ENCODE results near the gene CKM.

Gene CKM

DNA sequence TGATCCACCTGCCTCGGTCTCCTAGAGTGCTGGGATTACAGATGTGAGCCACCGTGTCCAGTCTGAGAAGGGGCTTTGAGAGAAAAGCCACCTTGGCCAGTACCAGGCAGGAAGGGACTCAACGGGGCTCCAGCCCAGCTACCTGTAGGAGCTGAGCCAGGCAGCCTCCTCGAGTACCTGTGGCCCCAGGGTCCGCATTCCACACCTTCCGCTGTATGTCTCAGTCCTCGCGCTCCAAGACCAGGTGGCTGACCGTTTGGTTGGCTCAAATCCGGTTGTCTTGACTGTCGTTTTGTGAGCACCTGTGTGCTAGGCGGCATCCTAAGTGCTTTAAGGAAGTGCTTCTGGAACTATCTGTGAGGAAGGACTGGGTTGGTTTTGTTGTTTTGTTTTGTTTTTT is 55.4 kb downstream of the CKM start:
- Histone ChIP-seq H3K27me3 (ENCODE audit: control insufficient read depth in 1 of 2, insufficient read depth in 1 of 2, low read length in 2 of 2) (no peaks in the 10 kb centered on the region), H4K91ac (ENCODE audit: low read length) (peak overlapping the region; percentile 18), H3K4ac (ENCODE audit: low read depth in 1 of 2, low read length in 2 of 2) (no peak overlapping the region), H2BK12ac (ENCODE audit: low read length in 2 of 2) (no peak overlapping the region), H3K4me1 (ENCODE audit: control insufficient read depth, insufficient read depth, low read depth, low read length) (no peaks in the 10 kb centered on the region), H3K4me2 (ENCODE audit: low read length, poor library complexity, severe bottlenecking) (no peak overlapping the region), H2BK5ac (ENCODE audit: low read depth, low read length, poor library complexity, severe bottlenecking) (no peak overlapping the region), H3K9ac (ENCODE audit: low read length) (no peak overlapping the region), H2BK15ac (ENCODE audit: low read depth, poor library complexity, severe bottlenecking) (peak overlapping the region; percentile 57), H2AK5ac (ENCODE audit: low read length, severe bottlenecking) (no peak overlapping the region), H3K4me3 (ENCODE audit: insufficient read depth in 1 of 2, low read depth in 1 of 2, low read length in 2 of 2) (no peak overlapping the region), H3K36me3 (ENCODE audit: control insufficient read depth in 1 of 2, insufficient read depth in 2 of 2, low read depth in 1 of 2, low read length in 2 of 2) (peaks cover 63 to 76% of the 10 kb centered on the region in 2 experiments), H3K14ac (ENCODE audit: low read length in 2 of 2) (no peak overlapping the region), H3K9me3 (ENCODE audit: control insufficient read depth, low read length) (no peaks in the 10 kb centered on the region), H3K79me1 (replicated peaks; ENCODE audit: low read length, poor library complexity, severe bottlenecking) (peaks cover 30% of the 10 kb centered on the region), H3K27ac (ENCODE audit: low read length, poor library complexity, severe bottlenecking) (no peak overlapping the region), H2AFZ (ENCODE audit: low read depth, low read length) (no peak overlapping the region), H2BK120ac (ENCODE audit: low read depth, low read length) (no peak overlapping the region), H3K18ac (ENCODE audit: low read depth in 1 of 2, low read length in 2 of 2) (no peak overlapping the region), H4K8ac (ENCODE audit: low read length) (no peak overlapping the region), H3K23ac (ENCODE audit: low read length in 2 of 2) (no peak overlapping the region)
- WGBS, result 96% methylated on average over 11 of the region's 12 CpGs
- DNase-seq, result no peak

DNA sequence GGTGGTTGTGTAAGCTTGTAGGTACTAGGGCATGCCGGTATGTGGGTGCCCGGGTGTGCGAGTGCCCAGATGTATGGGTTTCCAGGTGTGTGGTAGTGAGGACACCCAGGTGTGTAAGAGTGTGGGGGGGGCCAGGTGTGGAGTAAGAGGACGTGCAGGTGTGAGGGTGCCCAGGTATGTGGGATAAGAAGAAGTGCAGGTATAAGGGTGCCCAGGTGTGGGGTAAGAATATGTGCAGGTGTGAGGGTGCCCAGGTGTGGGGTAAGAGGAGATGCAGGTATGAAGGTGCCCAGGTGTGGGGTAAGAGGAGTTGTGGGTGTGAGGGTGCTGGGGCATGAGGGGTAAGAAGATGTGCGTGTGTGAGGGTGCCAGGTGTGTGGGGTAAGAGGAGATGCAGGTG is 57.3 kb downstream of the CKM start:
- Histone ChIP-seq H2AFZ (ENCODE audit: low read depth, low read length) (no peak overlapping the region), H3K4me1 (ENCODE audit: control insufficient read depth, insufficient read depth, low read depth, low read length) (no peaks in the 10 kb centered on the region), H2BK120ac (ENCODE audit: low read depth, low read length) (no peak overlapping the region), H3K36me3 (ENCODE audit: control insufficient read depth in 1 of 2, insufficient read depth in 2 of 2, low read depth in 1 of 2, low read length in 2 of 2) (peaks cover 53 to 68% of the 10 kb centered on the region in 2 experiments), H2BK12ac (ENCODE audit: low read length in 2 of 2) (no peak overlapping the region), H3K4me3 (ENCODE audit: insufficient read depth in 1 of 2, low read depth in 1 of 2, low read length in 2 of 2) (no peak overlapping the region), H3K79me1 (replicated peaks; ENCODE audit: low read length, poor library complexity, severe bottlenecking) (peaks cover 32% of the 10 kb centered on the region), H4K91ac (ENCODE audit: low read length) (peak overlapping the region; percentile 48), H3K18ac (ENCODE audit: low read depth in 1 of 2, low read length in 2 of 2) (no peak overlapping the region), H2AK5ac (ENCODE audit: low read length, severe bottlenecking) (no peak overlapping the region), H3K9ac (ENCODE audit: low read length) (no peak overlapping the region), H3K14ac (ENCODE audit: low read length in 2 of 2) (no peak overlapping the region), H2BK5ac (ENCODE audit: low read depth, low read length, poor library complexity, severe bottlenecking) (no peak overlapping the region), H4K8ac (ENCODE audit: low read length) (peak overlapping the region; percentile 71), H3K4ac (ENCODE audit: low read depth in 1 of 2, low read length in 2 of 2) (no peak overlapping the region), H3K4me2 (ENCODE audit: low read length, poor library complexity, severe bottlenecking) (no peak overlapping the region), H2BK15ac (ENCODE audit: low read depth, poor library complexity, severe bottlenecking) (no peak overlapping the region), H3K27ac (ENCODE audit: low read length, poor library complexity, severe bottlenecking) (no peak overlapping the region), H3K23ac (ENCODE audit: low read length in 2 of 2) (no peak overlapping the region), H3K9me3 (ENCODE audit: control insufficient read depth, low read length) (no peaks in the 10 kb centered on the region), H3K27me3 (ENCODE audit: control insufficient read depth in 1 of 2, insufficient read depth in 1 of 2, low read length in 2 of 2) (no peaks in the 10 kb centered on the region)
- 97% methylated on average over 5 of the region's 5 CpGs for WGBS
- no peak for DNase-seq

DNA sequence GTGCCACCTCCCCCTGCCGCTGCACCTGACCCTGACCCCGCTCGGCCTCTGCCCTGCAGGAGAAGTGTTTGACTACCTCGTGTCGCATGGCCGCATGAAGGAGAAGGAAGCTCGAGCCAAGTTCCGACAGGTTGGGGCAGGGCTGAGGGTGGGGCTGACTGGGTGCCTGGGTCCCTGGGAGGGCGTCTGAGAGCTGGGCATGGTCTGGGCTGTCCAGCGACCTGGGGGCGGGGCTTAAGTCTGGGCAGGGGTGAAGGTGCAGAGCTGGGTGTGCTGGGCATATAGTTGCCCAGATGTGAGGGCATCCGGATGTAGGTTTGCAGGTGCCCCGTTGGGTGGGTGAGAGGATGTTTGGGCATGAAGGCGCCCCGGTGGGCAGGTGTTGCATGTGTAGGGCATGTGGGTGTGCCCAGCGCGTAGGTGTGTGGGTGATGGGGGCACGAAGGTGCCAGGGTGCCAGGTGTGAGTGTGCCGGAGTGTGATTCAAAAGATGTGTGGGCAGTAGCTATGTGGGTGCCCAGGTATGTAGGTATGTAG is 57.8 kb downstream of the CKM start:
- no peak overlapping the region for H2BK120ac ChIP-seq (ENCODE audit: low read depth, low read length)
- no peak overlapping the region for H3K27ac ChIP-seq (ENCODE audit: low read length, poor library complexity, severe bottlenecking)
- no peak for DNase-seq
- H3K9ac ChIP-seq (ENCODE audit: low read length), result no peak overlapping the region
- no peak overlapping the region for H3K23ac ChIP-seq (ENCODE audit: low read length in 2 of 2)
- H3K14ac ChIP-seq (ENCODE audit: low read length in 2 of 2), result no peak overlapping the region
- no peak overlapping the region for H2BK15ac ChIP-seq (ENCODE audit: low read depth, poor library complexity, severe bottlenecking)
- H3K4me2 ChIP-seq (ENCODE audit: low read length, poor library complexity, severe bottlenecking), result no peak overlapping the region
- H4K8ac ChIP-seq (ENCODE audit: low read length), result peak overlapping the region; percentile 71
- no peaks in the 10 kb centered on the region for H3K4me1 ChIP-seq (ENCODE audit: control insufficient read depth, insufficient read depth, low read depth, low read length)
- no peak overlapping the region for H3K4ac ChIP-seq (ENCODE audit: low read depth in 1 of 2, low read length in 2 of 2)
- peaks cover 47 to 66% of the 10 kb centered on the region in 2 experiments for H3K36me3 ChIP-seq (ENCODE audit: control insufficient read depth in 1 of 2, insufficient read depth in 2 of 2, low read depth in 1 of 2, low read length in 2 of 2)
- H4K91ac ChIP-seq (ENCODE audit: low read length), result peak overlapping the region; percentile 48
- H3K18ac ChIP-seq (ENCODE audit: low read depth in 1 of 2, low read length in 2 of 2), result no peak overlapping the region
- H3K9me3 ChIP-seq (ENCODE audit: control insufficient read depth, low read length), result no peaks in the 10 kb centered on the region
- no peak overlapping the region for H3K4me3 ChIP-seq (ENCODE audit: insufficient read depth in 1 of 2, low read depth in 1 of 2, low read length in 2 of 2)
- no peak overlapping the region for H2AFZ ChIP-seq (ENCODE audit: low read depth, low read length)
- WGBS, result 97% methylated on average over 19 of the region's 19 CpGs
- no peak overlapping the region for H2BK12ac ChIP-seq (ENCODE audit: low read length in 2 of 2)
- no peak overlapping the region for H2AK5ac ChIP-seq (ENCODE audit: low read length, severe bottlenecking)
- peaks cover 32% of the 10 kb centered on the region for H3K79me1 ChIP-seq (replicated peaks; ENCODE audit: low read length, poor library complexity, severe bottlenecking)
- no peaks in the 10 kb centered on the region for H3K27me3 ChIP-seq (ENCODE audit: control insufficient read depth in 1 of 2, insufficient read depth in 1 of 2, low read length in 2 of 2)
- no peak overlapping the region for H2BK5ac ChIP-seq (ENCODE audit: low read depth, low read length, poor library complexity, severe bottlenecking)

DNA sequence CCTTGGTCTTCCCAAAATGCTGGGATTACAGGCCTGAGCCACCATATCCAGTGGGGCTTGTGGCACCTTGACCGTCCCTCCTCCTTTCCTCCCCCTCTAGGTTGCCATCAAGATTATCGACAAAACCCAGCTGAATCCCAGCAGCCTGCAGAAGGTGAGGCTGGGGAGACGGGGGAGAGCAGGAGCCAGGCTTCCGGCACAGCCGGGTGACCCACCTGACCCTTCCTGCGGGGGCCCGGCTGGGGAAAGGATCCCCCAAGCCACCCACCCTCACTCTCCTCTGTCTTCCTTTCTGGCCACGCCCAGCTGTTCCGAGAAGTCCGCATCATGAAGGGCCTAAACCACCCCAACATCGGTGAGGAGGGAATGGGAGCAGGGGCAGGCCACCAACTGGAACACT is 59.7 kb downstream of the CKM start:
- DNase-seq, result no peak
- Histone ChIP-seq H3K79me1 (replicated peaks; ENCODE audit: low read length, poor library complexity, severe bottlenecking) (peaks cover 31% of the 10 kb centered on the region), H3K14ac (ENCODE audit: low read length in 2 of 2) (no peak overlapping the region), H3K4me3 (ENCODE audit: insufficient read depth in 1 of 2, low read depth in 1 of 2, low read length in 2 of 2) (no peak overlapping the region), H3K18ac (ENCODE audit: low read depth in 1 of 2, low read length in 2 of 2) (no peak overlapping the region), H3K23ac (ENCODE audit: low read length in 2 of 2) (no peak overlapping the region), H3K9ac (ENCODE audit: low read length) (no peak overlapping the region), H2BK15ac (ENCODE audit: low read depth, poor library complexity, severe bottlenecking) (no peak overlapping the region), H2BK120ac (ENCODE audit: low read depth, low read length) (no peak overlapping the region), H2BK12ac (ENCODE audit: low read length in 2 of 2) (no peak overlapping the region), H3K4me2 (ENCODE audit: low read length, poor library complexity, severe bottlenecking) (no peak overlapping the region), H2AK5ac (ENCODE audit: low read length, severe bottlenecking) (no peak overlapping the region), H3K4me1 (ENCODE audit: control insufficient read depth, insufficient read depth, low read depth, low read length) (no peaks in the 10 kb centered on the region), H2AFZ (ENCODE audit: low read depth, low read length) (no peak overlapping the region), H4K91ac (ENCODE audit: low read length) (no peak overlapping the region), H2BK5ac (ENCODE audit: low read depth, low read length, poor library complexity, severe bottlenecking) (no peak overlapping the region), H3K9me3 (ENCODE audit: control insufficient read depth, low read length) (no peaks in the 10 kb centered on the region), H3K27ac (ENCODE audit: low read length, poor library complexity, severe bottlenecking) (no peak overlapping the region), H3K27me3 (ENCODE audit: control insufficient read depth in 1 of 2, insufficient read depth in 1 of 2, low read length in 2 of 2) (no peaks in the 10 kb centered on the region), H3K36me3 (ENCODE audit: control insufficient read depth in 1 of 2, insufficient read depth in 2 of 2, low read depth in 1 of 2, low read length in 2 of 2) (peaks cover 38 to 57% of the 10 kb centered on the region in 2 experiments), H4K8ac (ENCODE audit: low read length) (no peak overlapping the region), H3K4ac (ENCODE audit: low read depth in 1 of 2, low read length in 2 of 2) (no peak overlapping the region)
- WGBS, result 100% methylated on average over 7 of the region's 11 CpGs
